Measurements from ENCODE around the gene SH3PXD2A. TPM values are rescaled to one million over a fixed set of nuclear protein-coding genes. Genes with fewer than 3 reads are reported as not detected.

Gene SH3PXD2A
- total and polyA plus RNA-seq, 2 experiments from 2014 or later: 1.8 to 5.0 TPM

GRCh38 chr10:103847346-103847745 lies 8.0 kb downstream of the SH3PXD2A start (continued):
- TF ChIP-seq ZNF462 (CRISPR knock-in tag; IDR thresholded peaks at IDR 0.05): no peak
- no peak for TF ChIP-seq NANOG (IDR thresholded peaks at IDR 0.05; ENCODE audit: borderline replicate concordance)

GRCh38 chr10:103845972-103846371 lies 9.4 kb downstream of the SH3PXD2A start:
- Mint-ChIP-seq H3K4me3 (no peak overlapping the region), H3K27ac (no peak overlapping the region), H3K4me1 (peaks cover 38% of the 10 kb centered on the region), H3K27me3 (ENCODE audit: insufficient read depth, low read depth, poor library complexity) (peaks cover 5% of the 10 kb centered on the region), H3K36me3 (ENCODE audit: low read depth) (no peaks in the 10 kb centered on the region), H3K9me3 (no peaks in the 10 kb centered on the region)
- Histone ChIP-seq H3K9me2 (ENCODE audit: insufficient read depth) (no peaks in the 10 kb centered on the region), H3K27me3 (ENCODE audit: insufficient read depth) (no peaks in the 10 kb centered on the region), H3K4me2 (no peak overlapping the region), H2AFZ (no peak overlapping the region), H3K27ac (ENCODE audit: low read depth) (no peak overlapping the region), H3K79me2 (replicated peaks; ENCODE audit: insufficient read depth) (no peaks in the 10 kb centered on the region), H3F3A (replicated peaks; ENCODE audit: low read depth) (no peaks in the 10 kb centered on the region), H3K36me3 (ENCODE audit: insufficient read depth) (no peaks in the 10 kb centered on the region), H3K4me1 (ENCODE audit: insufficient read depth) (peaks cover 19% of the 10 kb centered on the region), H3K4me3 (no peak overlapping the region), H4K20me1 (replicated peaks; ENCODE audit: insufficient read depth) (no peaks in the 10 kb centered on the region)
- ATAC-seq (no peak; the same call in 2 of the 3 replicates), DNase-seq (ENCODE audit: low spot score) (no peak)
- TF ChIP-seq ZNF331 (CRISPR knock-in tag; IDR thresholded peaks at IDR 0.05; ENCODE audit: low read depth) (no peak), REST (IDR thresholded peaks at IDR 0.05; ENCODE audit: unreplicated experiment) (no peak), CTCF (conservative IDR thresholded peaks at IDR 0.05; ENCODE audit: low read depth in 2 of 2) (no peak), CREB1 (CRISPR knock-in tag; IDR thresholded peaks at IDR 0.05; ENCODE audit: low read depth) (no peak), STAT1 (IDR thresholded peaks at IDR 0.05; ENCODE audit: unreplicated experiment) (no peak), POLR2AphosphoS5 (IDR thresholded peaks at IDR 0.05; ENCODE audit: low read depth) (no peak), ETS1 (IDR thresholded peaks at IDR 0.05) (no peak), NANOG (IDR thresholded peaks at IDR 0.05; ENCODE audit: borderline replicate concordance) (no peak)
